ENCODE measurements around the gene NDEL1. TPM values are rescaled to one million over a fixed set of nuclear protein-coding genes. Genes with fewer than 3 reads are reported as not detected.

The NDEL1 gene
- total and polyA plus RNA-seq, 5 donors from 2014 or later: 45.6 to 240 (median 60.9) TPM

GRCh38 chr17:8444494-8444893 lies 8.8 kb downstream of the NDEL1 start:
- Mint-ChIP-seq H3K4me1 (peaks cover 42 to 60% (median 50%) of the 10 kb centered on the region in 4 donors), H3K4me3 (no peak overlapping the region), H3K36me3 (peaks cover 44% of the 10 kb centered on the region), H3K27me3 (no peaks in the 10 kb centered on the region), H3K27ac (no peak overlapping the region), H3K9me3 (no peaks in the 10 kb centered on the region)
- DNase-seq (no peak), ATAC-seq (ENCODE audit: low read depth in 2 of 2) (no peak)
- Histone ChIP-seq H3K4me3 (ENCODE audit: low read depth, low read length) (no peak overlapping the region), H3K27me3 (ENCODE audit: control insufficient read depth, insufficient read depth, low read length) (no peaks in the 10 kb centered on the region), H3K4me1 (ENCODE audit: control insufficient read depth, insufficient read depth, low read length, poor library complexity, severe bottlenecking) (peaks cover 20% of the 10 kb centered on the region), H3K36me3 (ENCODE audit: control insufficient read depth, insufficient read depth, low read length) (peaks cover 58% of the 10 kb centered on the region), H3K9me3 (ENCODE audit: control insufficient read depth in 2 of 2, low read length in 2 of 2) (no peaks in the 10 kb centered on the region), H3K27ac (ENCODE audit: insufficient read depth, low read length, poor library complexity, severe bottlenecking) (no peak overlapping the region)

GRCh38 chr17:8445536-8445935 lies 9.9 kb downstream of the NDEL1 start:
- H3K4me1 ChIP-seq (ENCODE audit: control insufficient read depth, insufficient read depth, low read length, poor library complexity, severe bottlenecking): peaks cover 20% of the 10 kb centered on the region
- DNase-seq (no peak), ATAC-seq (ENCODE audit: low read depth in 2 of 2) (no peak)
- H3K27me3 Mint-ChIP-seq: no peaks in the 10 kb centered on the region
- no peak overlapping the region for H3K27ac ChIP-seq (ENCODE audit: insufficient read depth, low read length, poor library complexity, severe bottlenecking)
- peaks cover 37 to 53% (median 45%) of the 10 kb centered on the region in 4 donors for H3K4me1 Mint-ChIP-seq
- no peak overlapping the region for H3K4me3 Mint-ChIP-seq
- no peak overlapping the region for H3K4me3 ChIP-seq (ENCODE audit: low read depth, low read length)
- no peaks in the 10 kb centered on the region for H3K9me3 Mint-ChIP-seq
- no peak overlapping the region for H3K27ac Mint-ChIP-seq
- no peaks in the 10 kb centered on the region for H3K27me3 ChIP-seq (ENCODE audit: control insufficient read depth, insufficient read depth, low read length)
- H3K36me3 ChIP-seq (ENCODE audit: control insufficient read depth, insufficient read depth, low read length): peaks cover 65% of the 10 kb centered on the region
- H3K9me3 ChIP-seq (ENCODE audit: control insufficient read depth in 2 of 2, low read length in 2 of 2): no peaks in the 10 kb centered on the region
- H3K36me3 Mint-ChIP-seq: peaks cover 43% of the 10 kb centered on the region

- Mint-ChIP-seq H3K36me3 (peaks cover 54% of the 10 kb centered on the region), H3K4me1 (peaks cover 21 to 36% (median 27%) of the 10 kb centered on the region in 4 donors), H3K27me3 (no peaks in the 10 kb centered on the region), H3K9me3 (no peaks in the 10 kb centered on the region), H3K27ac (peak overlapping the region in 1 of 3 donors; percentile 43), H3K4me3 (no peak overlapping the region)
- DNase-seq: no peak
- Histone ChIP-seq H3K27ac (ENCODE audit: insufficient read depth, low read length, poor library complexity, severe bottlenecking) (no peak overlapping the region), H3K9me3 (ENCODE audit: control insufficient read depth in 2 of 2, low read length in 2 of 2) (no peaks in the 10 kb centered on the region), H3K4me3 (ENCODE audit: low read depth, low read length) (no peak overlapping the region), H3K36me3 (ENCODE audit: control insufficient read depth, insufficient read depth, low read length) (peaks cover 85% of the 10 kb centered on the region), H3K4me1 (ENCODE audit: control insufficient read depth, insufficient read depth, low read length, poor library complexity, severe bottlenecking) (peaks cover 6% of the 10 kb centered on the region), H3K27me3 (ENCODE audit: control insufficient read depth, insufficient read depth, low read length) (no peaks in the 10 kb centered on the region)
- no peak for ATAC-seq (ENCODE audit: low read depth in 2 of 2)
Measured at GRCh38 chr17:8447799-8448198, 12.1 kb downstream of the NDEL1 start.

GRCh38 chr17:8448310-8448709 lies 12.6 kb downstream of the NDEL1 start:
- Mint-ChIP-seq H3K9me3 (no peaks in the 10 kb centered on the region), H3K27me3 (no peaks in the 10 kb centered on the region), H3K27ac (peak overlapping the region in 1 of 3 donors; percentile 43), H3K4me3 (no peak overlapping the region), H3K36me3 (peaks cover 59% of the 10 kb centered on the region), H3K4me1 (peaks cover 17 to 31% (median 24%) of the 10 kb centered on the region in 4 donors)
- Histone ChIP-seq H3K27me3 (ENCODE audit: control insufficient read depth, insufficient read depth, low read length) (no peaks in the 10 kb centered on the region), H3K36me3 (ENCODE audit: control insufficient read depth, insufficient read depth, low read length) (peaks cover 90% of the 10 kb centered on the region), H3K4me1 (ENCODE audit: control insufficient read depth, insufficient read depth, low read length, poor library complexity, severe bottlenecking) (peaks cover 6% of the 10 kb centered on the region), H3K27ac (ENCODE audit: insufficient read depth, low read length, poor library complexity, severe bottlenecking) (no peak overlapping the region), H3K4me3 (ENCODE audit: low read depth, low read length) (no peak overlapping the region), H3K9me3 (ENCODE audit: control insufficient read depth in 2 of 2, low read length in 2 of 2) (no peaks in the 10 kb centered on the region)
- DNase-seq (no peak), ATAC-seq (ENCODE audit: low read depth in 2 of 2) (no peak)

- no peak overlapping the region for H3K27ac Mint-ChIP-seq
- DNase-seq (no peak), ATAC-seq (ENCODE audit: low read depth in 2 of 2) (no peak)
- Histone ChIP-seq H3K4me3 (ENCODE audit: low read depth, low read length) (no peak overlapping the region), H3K27me3 (ENCODE audit: control insufficient read depth, insufficient read depth, low read length) (no peaks in the 10 kb centered on the region), H3K9me3 (ENCODE audit: control insufficient read depth in 2 of 2, low read length in 2 of 2) (no peaks in the 10 kb centered on the region), H3K27ac (ENCODE audit: insufficient read depth, low read length, poor library complexity, severe bottlenecking) (no peak overlapping the region), H3K4me1 (ENCODE audit: control insufficient read depth, insufficient read depth, low read length, poor library complexity, severe bottlenecking) (no peaks in the 10 kb centered on the region), H3K36me3 (ENCODE audit: control insufficient read depth, insufficient read depth, low read length) (peaks cover 87% of the 10 kb centered on the region)
- H3K27me3 Mint-ChIP-seq: no peaks in the 10 kb centered on the region
- H3K4me1 Mint-ChIP-seq: peaks cover 2 to 27% (median 19%) of the 10 kb centered on the region in 4 donors
- H3K36me3 Mint-ChIP-seq: peaks cover 60% of the 10 kb centered on the region
- no peaks in the 10 kb centered on the region for H3K9me3 Mint-ChIP-seq
- H3K4me3 Mint-ChIP-seq: no peak overlapping the region
Measured at GRCh38 chr17:8451933-8452614, 16.4 kb downstream of the NDEL1 start.

GRCh38 chr17:8453326-8453725 lies 17.6 kb downstream of the NDEL1 start:
- Mint-ChIP-seq H3K27ac (no peak overlapping the region), H3K4me3 (no peak overlapping the region), H3K36me3 (peaks cover 61% of the 10 kb centered on the region), H3K9me3 (no peaks in the 10 kb centered on the region), H3K4me1 (peaks cover 7 to 30% (median 23%) of the 10 kb centered on the region in 4 donors), H3K27me3 (no peaks in the 10 kb centered on the region)
- H3K27ac ChIP-seq (ENCODE audit: insufficient read depth, low read length, poor library complexity, severe bottlenecking): no peak overlapping the region
- H3K36me3 ChIP-seq (ENCODE audit: control insufficient read depth, insufficient read depth, low read length): peaks cover 87% of the 10 kb centered on the region
- H3K27me3 ChIP-seq (ENCODE audit: control insufficient read depth, insufficient read depth, low read length): no peaks in the 10 kb centered on the region
- H3K4me1 ChIP-seq (ENCODE audit: control insufficient read depth, insufficient read depth, low read length, poor library complexity, severe bottlenecking): no peaks in the 10 kb centered on the region
- DNase-seq: no peak
- no peaks in the 10 kb centered on the region for H3K9me3 ChIP-seq (ENCODE audit: control insufficient read depth in 2 of 2, low read length in 2 of 2)
- ATAC-seq (ENCODE audit: low read depth in 2 of 2): no peak
- no peak overlapping the region for H3K4me3 ChIP-seq (ENCODE audit: low read depth, low read length)

- no peaks in the 10 kb centered on the region for H3K9me3 Mint-ChIP-seq
- ATAC-seq (ENCODE audit: low read depth in 2 of 2): no peak
- H3K4me3 Mint-ChIP-seq: no peak overlapping the region
- peaks cover 62% of the 10 kb centered on the region for H3K36me3 Mint-ChIP-seq
- peaks cover 8 to 25% (median 20%) of the 10 kb centered on the region in 4 donors for H3K4me1 Mint-ChIP-seq
- Histone ChIP-seq H3K27ac (ENCODE audit: insufficient read depth, low read length, poor library complexity, severe bottlenecking) (no peak overlapping the region), H3K4me3 (ENCODE audit: low read depth, low read length) (no peak overlapping the region), H3K27me3 (ENCODE audit: control insufficient read depth, insufficient read depth, low read length) (no peaks in the 10 kb centered on the region), H3K4me1 (ENCODE audit: control insufficient read depth, insufficient read depth, low read length, poor library complexity, severe bottlenecking) (no peaks in the 10 kb centered on the region), H3K36me3 (ENCODE audit: control insufficient read depth, insufficient read depth, low read length) (peaks cover 92% of the 10 kb centered on the region), H3K9me3 (ENCODE audit: control insufficient read depth in 2 of 2, low read length in 2 of 2) (no peaks in the 10 kb centered on the region)
- peak in 1 of 3 donors; percentile 15 for DNase-seq
- peak overlapping the region in 1 of 3 donors; percentile 48 for H3K27ac Mint-ChIP-seq
- no peaks in the 10 kb centered on the region for H3K27me3 Mint-ChIP-seq
Measured at GRCh38 chr17:8455665-8456209, 20.1 kb downstream of the NDEL1 start.

- DNase-seq (no peak), ATAC-seq (ENCODE audit: low read depth in 2 of 2) (no peak)
- peaks cover 57% of the 10 kb centered on the region for H3K36me3 Mint-ChIP-seq
- Histone ChIP-seq H3K4me3 (ENCODE audit: low read depth, low read length) (no peak overlapping the region), H3K9me3 (ENCODE audit: control insufficient read depth in 2 of 2, low read length in 2 of 2) (no peaks in the 10 kb centered on the region), H3K36me3 (ENCODE audit: control insufficient read depth, insufficient read depth, low read length) (peaks cover 94% of the 10 kb centered on the region), H3K27ac (ENCODE audit: insufficient read depth, low read length, poor library complexity, severe bottlenecking) (no peak overlapping the region), H3K27me3 (ENCODE audit: control insufficient read depth, insufficient read depth, low read length) (no peaks in the 10 kb centered on the region), H3K4me1 (ENCODE audit: control insufficient read depth, insufficient read depth, low read length, poor library complexity, severe bottlenecking) (no peaks in the 10 kb centered on the region)
- no peak overlapping the region for H3K4me3 Mint-ChIP-seq
- peaks cover 11 to 29% (median 24%) of the 10 kb centered on the region in 4 donors for H3K4me1 Mint-ChIP-seq
- H3K9me3 Mint-ChIP-seq: no peaks in the 10 kb centered on the region
- no peaks in the 10 kb centered on the region for H3K27me3 Mint-ChIP-seq
- peak overlapping the region in 1 of 3 donors; percentile 1 for H3K27ac Mint-ChIP-seq
Measured at GRCh38 chr17:8458128-8458527, 22.4 kb downstream of the NDEL1 start.
